H1 (cell line): ENCODE results near the gene C1orf50. TPM values are rescaled to one million over a fixed set of nuclear protein-coding genes. Genes with fewer than 3 reads are reported as not detected.

ENCODE experiments used
- CTCF ChIA-PET: fragments of 300-600 bp; sonication (Branson Sonifier 250); formaldehyde crosslinking; loops from one replicate; lab custom pipeline; 2021; ENCODE audit not compliant: partially characterized antibody; lab: Charles Lee
- POLR2A ChIA-PET: fragments of 300-600 bp; sonication (Branson Sonifier 250); formaldehyde crosslinking; loops from one replicate; lab custom pipeline; 2021; ENCODE audit warnings: inconsistent platforms; ENCODE audit not compliant: partially characterized antibody; lab: Charles Lee
- DNase-seq, 2 experiments: peaks; one replicate each; pipeline versions ENCODE4 v3.0.0 to v3.0.0-alpha.2; 2010 to 2022; ENCODE audit warnings: low spot score in 2 of 2, low read depth in 1 of 2, mixed read lengths in 1 of 2
- FAIRE-seq: peaks from 2 replicates; lab custom pipeline; 2011; peaks lifted over from hg19 to GRCh38; lab: Jason Lieb, UNC
- H2AFZ ChIP-seq: 2 replicates; pipeline ENCODE4 v1.8.1; 2012; ENCODE audit warnings: low read length, inconsistent platforms
- H2AK5ac ChIP-seq: 2 replicates; pipeline ENCODE4 v1.6.1; 2013; ENCODE audit warnings: low read depth, low read length
- H2BK120ac ChIP-seq: replicated peaks from 2 replicates; pipeline ENCODE3; 2013; ENCODE audit warnings: low read depth, low read length, inconsistent platforms
- H2BK12ac ChIP-seq: 2 replicates; pipeline ENCODE4 v1.6.1; 2013; ENCODE audit warnings: low read depth, low read length
- H2BK15ac ChIP-seq: 2 replicates; pipeline ENCODE4 v1.6.1; 2013; ENCODE audit warnings: low read length
- H2BK20ac ChIP-seq: 2 replicates; pipeline ENCODE4 v1.6.1; 2013; ENCODE audit warnings: low read length
- H2BK5ac ChIP-seq: 2 replicates; pipeline ENCODE4 v1.6.1; 2013; ENCODE audit warnings: low read depth, low read length
- H3K14ac ChIP-seq: 2 replicates; pipeline ENCODE4 v1.6.1; 2013; ENCODE audit warnings: inconsistent platforms; ENCODE audit not compliant: insufficient read length
- H3K18ac ChIP-seq: 2 replicates; pipeline ENCODE4 v1.6.1; 2013; ENCODE audit warnings: low read length; ENCODE audit errors: extremely low read depth
- H3K23ac ChIP-seq: 2 replicates; pipeline ENCODE4 v1.6.1; 2013; ENCODE audit warnings: inconsistent platforms; ENCODE audit not compliant: insufficient read length
- H3K23me2 ChIP-seq: 2 replicates; pipeline ENCODE4 v1.6.1; 2013; ENCODE audit warnings: low read depth, low read length
- H3K27ac ChIP-seq: 2 replicates; pipeline ENCODE4 v1.6.1; 2011; ENCODE audit warnings: low read depth, low read length, inconsistent platforms
- H3K27me3 ChIP-seq, 4 experiments: replicated peaks in 1 of 4; 1 replicate in 1 of 4; 2 replicates in 3 of 4; pipeline versions ENCODE4 v1.6.1 to v1.8.1; 2011 to 2013; ENCODE audit warnings: low read length in 3 of 4, mild to moderate bottlenecking in 3 of 4, inconsistent platforms in 2 of 4, mixed read lengths in 2 of 4, moderate library complexity in 1 of 4; ENCODE audit not compliant: control insufficient read depth in 3 of 4, insufficient read depth in 3 of 4; ENCODE audit errors: extremely low read depth in 1 of 4
- H3K36me3 ChIP-seq, 4 experiments: 2 replicates each; pipeline versions ENCODE4 v1.6.1 to v1.8.1; 2011 to 2013; ENCODE audit warnings: mild to moderate bottlenecking in 4 of 4, low read length in 3 of 4, moderate library complexity in 2 of 4, control low read depth in 1 of 4, inconsistent platforms in 1 of 4; ENCODE audit not compliant: insufficient read depth in 4 of 4, control insufficient read depth in 2 of 4
- H3K4ac ChIP-seq: replicated peaks from 2 replicates; pipeline ENCODE3; 2013; ENCODE audit warnings: low read length, low read depth, mixed read lengths, inconsistent platforms; ENCODE audit not compliant: insufficient read length
- H3K4me1 ChIP-seq, 4 experiments: replicated peaks in 1 of 4; 1 replicate in 1 of 4; 2 replicates in 3 of 4; pipeline versions ENCODE4 v1.6.1 to v1.8.1; 2011 to 2013; ENCODE audit warnings: low read length in 3 of 4, inconsistent platforms in 2 of 4, mixed read lengths in 1 of 4; ENCODE audit not compliant: insufficient read depth in 4 of 4, control insufficient read depth in 3 of 4
- H3K4me2 ChIP-seq, 2 experiments: 2 replicates each; pipeline versions ENCODE4 v1.6.1 to v1.8.1; 2011 to 2013; ENCODE audit warnings: low read depth in 2 of 2, low read length in 2 of 2, control low read depth in 1 of 2, inconsistent platforms in 1 of 2, mild to moderate bottlenecking in 1 of 2; ENCODE audit not compliant: insufficient read depth in 1 of 2
- H3K4me3 ChIP-seq, 4 experiments: fragments of 200-600, 300-600 bp in 1 of 4; sonication (generic), shearing (Covaris generic), sonication (Bioruptor Twin) in 1 of 4; 2 replicates each; pipeline versions ENCODE4 v1.5.1 to v1.8.1; 2011 to 2016; ENCODE audit warnings: low read length in 4 of 4, low read depth in 3 of 4, control low read depth in 2 of 4, inconsistent platforms in 2 of 4, mild to moderate bottlenecking in 2 of 4, mixed read lengths in 1 of 4, moderate library complexity in 1 of 4; ENCODE audit not compliant: insufficient read depth in 2 of 4; ENCODE audit errors: extremely low read depth in 1 of 4
- H3K56ac ChIP-seq: replicated peaks from 2 replicates; pipeline ENCODE3; 2013; ENCODE audit warnings: low read depth, mild to moderate bottlenecking, mixed read lengths, low read length, inconsistent platforms; ENCODE audit not compliant: insufficient read length
- H3K79me1 ChIP-seq: 2 replicates; pipeline ENCODE4 v1.6.1; 2013; ENCODE audit warnings: low read depth, low read length, control low read depth
- H3K79me2 ChIP-seq, 2 experiments: 2 replicates each; pipeline versions ENCODE4 v1.6.1 to v1.8.1; 2012 to 2013; ENCODE audit warnings: low read length in 2 of 2, mild to moderate bottlenecking in 2 of 2, inconsistent platforms in 1 of 2; ENCODE audit not compliant: insufficient read depth in 2 of 2, control insufficient read depth in 1 of 2
- H3K9ac ChIP-seq, 4 experiments: replicated peaks in 1 of 4; 1 replicate in 1 of 4; 2 replicates in 3 of 4; pipeline versions ENCODE4 v1.6.1 to v1.8.1; 2011 to 2013; ENCODE audit warnings: low read depth in 3 of 4, low read length in 3 of 4, control low read depth in 2 of 4, mild to moderate bottlenecking in 2 of 4, moderate library complexity in 2 of 4, inconsistent platforms in 1 of 4; ENCODE audit errors: extremely low read depth in 1 of 4
- H3K9me3 ChIP-seq, 2 experiments: 2 replicates each; pipeline versions ENCODE4 v1.6.1 to v1.8.1; 2012 to 2013; ENCODE audit warnings: mild to moderate bottlenecking in 2 of 2, moderate library complexity in 2 of 2, control low read depth in 1 of 2, inconsistent platforms in 1 of 2, low read depth in 1 of 2, low read length in 1 of 2, mixed read lengths in 1 of 2; ENCODE audit not compliant: insufficient read depth in 2 of 2
- H4K20me1 ChIP-seq, 2 experiments: replicated peaks in 1 of 2; 2 replicates each; pipeline versions ENCODE3 to v1.8.1; 2011 to 2013; ENCODE audit warnings: inconsistent platforms in 2 of 2, low read length in 2 of 2, mild to moderate bottlenecking in 1 of 2; ENCODE audit not compliant: insufficient read depth in 2 of 2, control insufficient read depth in 1 of 2
- H4K5ac ChIP-seq: 2 replicates; pipeline ENCODE4 v1.6.1; 2013; ENCODE audit warnings: low read length, low read depth, mixed read lengths, inconsistent platforms; ENCODE audit not compliant: insufficient read length
- H4K8ac ChIP-seq: 2 replicates; pipeline ENCODE4 v1.8.0; 2013; ENCODE audit warnings: mild to moderate bottlenecking, moderate library complexity, low read length, inconsistent platforms; ENCODE audit not compliant: insufficient read depth; ENCODE audit errors: extremely low read depth
- H4K91ac ChIP-seq: replicated peaks from 2 replicates; pipeline ENCODE3; 2013; ENCODE audit warnings: low read length, mixed read lengths, inconsistent platforms; ENCODE audit not compliant: insufficient read length
- CHD7 ChIP-seq: fragments of 300-600 bp; sonication (generic); IDR thresholded peaks from 2 replicates; pipeline ENCODE4 v1.7.1; 2012; ENCODE audit warnings: low read length, moderate library complexity, mild to moderate bottlenecking, inconsistent platforms; ENCODE audit not compliant: insufficient replicate concordance
- polyA plus RNA-seq, 7 experiments: library from polyadenylated mRNA; depleted of rRNA in 3 of 7; stranded (reverse) in 5 of 7; unstranded in 2 of 7; fragments of >200 nt in 5 of 7; fragments of 200-250 nt in 2 of 7; gene quantifications; 1 replicate in 5 of 7; 2 replicates in 1 of 7; 4 replicates in 1 of 7; pipeline versions ENCODE4 v1.2.1 to v1.2.3, GENCODE V29; 2011 to 2013; ENCODE audit warnings: missing spikeins in 2 of 7, mixed read lengths in 2 of 7
- total RNA-seq: library from RNA; stranded (reverse); fragmentation: NEBNext Ultra II Directional; extraction: Animal tissue kit (Norgen Biotek cat#: 25700); gene quantifications from 2 replicates; pipeline ENCODE4 v1.2.1, GENCODE V29; 2021

C1orf50 gene
- total and polyA plus RNA-seq, 2 of the 8 experiments (the other 6 are each of a cell fraction or from before 2014, with no cell fraction given) = 3.2 to 7.1 TPM

- Histone ChIP-seq H3K4me3 (no peak overlapping the region), H3K79me2 (no peaks in the 10 kb centered on the region), H3K4ac (no peak overlapping the region), H2BK5ac (no peak overlapping the region), H3K23ac (no peak overlapping the region), H2AK5ac (no peak overlapping the region), H3K4me1 (no peaks in the 10 kb centered on the region), H3K27ac (no peak overlapping the region), H3K79me1 (no peaks in the 10 kb centered on the region), H4K20me1 (no peaks in the 10 kb centered on the region), H3K9ac (no peak overlapping the region), H3K23me2 (no peaks in the 10 kb centered on the region), H3K18ac (no peak overlapping the region), H2BK120ac (no peak overlapping the region), H3K36me3 (peaks cover 8 to 53% (median 37%) of the 10 kb centered on the region in 4 experiments), H2AFZ (no peak overlapping the region), H2BK12ac (no peak overlapping the region), H4K5ac (no peak overlapping the region), H3K27me3 (no peaks in the 10 kb centered on the region), H4K8ac (no peak overlapping the region), H3K56ac (no peak overlapping the region), H3K14ac (no peak overlapping the region), H4K91ac (no peak overlapping the region), H3K4me2 (no peak overlapping the region), H2BK20ac (no peak overlapping the region), H3K9me3 (no peaks in the 10 kb centered on the region), H2BK15ac (no peak overlapping the region)
- no peak for DNase-seq
- ChIA-PET POLR2A (interaction anchor here (1.3 to 1.4 kb wide), 2 partner anchors 8 to 15 kb away, joined by 3 to 8 read pairs; no protein-coding TSS in a partner anchor), CTCF (interaction anchor here (0.8 to 6.8 kb wide), 17 partner anchors 9 to 315 kb away, joined by 3 to 77 read pairs (median 5); partner anchors contain the start of genes C1orf50, CLDN19 and P3H1)
- FAIRE-seq = no peak
- no peak for TF ChIP-seq CHD7
Observed at GRCh38 chr1:42757892-42758275, 9.2 kb upstream of the C1orf50 start.
